HG02885 (cell line): Measurements from ENCODE around the gene CLEC18A.
"Not testable (repeated sequence)": the region's sequence is repeated elsewhere in the genome, so short reads cannot be mapped to it uniquely, and the experiment has no call there.

Source experiments
- ATAC-seq: cut with Tn5 transposase; IDR thresholded peaks from one replicate; pipeline ENCODE4 v1.9.1; 2021; ENCODE audit warnings: mild to moderate bottlenecking; ENCODE audit not compliant: unreplicated experiment, poor library complexity

The CLEC18A gene

DNA sequence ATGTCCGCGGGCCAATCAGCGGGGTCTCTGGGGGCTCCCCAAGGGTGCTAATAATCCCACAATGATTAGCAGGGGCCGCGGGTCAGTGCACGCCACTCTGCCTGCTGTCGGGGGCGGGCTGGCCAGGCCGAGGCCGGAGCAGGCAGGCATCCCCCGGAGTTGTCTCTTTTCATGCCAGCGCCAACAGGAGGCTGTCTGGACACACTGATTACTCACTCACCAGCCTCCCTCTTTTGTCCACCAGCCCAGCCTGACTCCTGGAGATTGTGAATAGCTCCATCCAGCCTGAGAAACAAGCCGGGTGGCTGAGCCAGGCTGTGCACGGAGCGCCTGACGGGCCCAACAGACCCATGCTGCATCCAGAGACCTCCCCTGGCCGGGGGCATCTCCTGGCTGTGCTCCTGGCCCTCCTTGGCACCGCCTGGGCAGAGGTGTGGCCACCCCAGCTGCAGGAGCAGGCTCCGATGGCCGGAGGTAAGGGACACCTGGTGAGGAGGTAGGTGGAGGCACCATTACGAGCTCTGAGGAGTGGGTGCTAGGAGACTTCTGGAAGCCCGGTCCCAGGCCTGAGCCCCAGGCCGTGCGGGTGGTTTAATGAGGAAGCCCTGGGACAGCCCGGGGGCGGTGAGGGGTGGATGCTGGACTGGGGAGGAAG, at the start of gene CLEC18A:
TSS of gene CLEC18A (plus strand) at position 318 of the 655 bp plus-strand sequence. CDS start at position 351, 33 bp downstream.
- ATAC-seq, result not testable (repeated sequence)

DNA sequence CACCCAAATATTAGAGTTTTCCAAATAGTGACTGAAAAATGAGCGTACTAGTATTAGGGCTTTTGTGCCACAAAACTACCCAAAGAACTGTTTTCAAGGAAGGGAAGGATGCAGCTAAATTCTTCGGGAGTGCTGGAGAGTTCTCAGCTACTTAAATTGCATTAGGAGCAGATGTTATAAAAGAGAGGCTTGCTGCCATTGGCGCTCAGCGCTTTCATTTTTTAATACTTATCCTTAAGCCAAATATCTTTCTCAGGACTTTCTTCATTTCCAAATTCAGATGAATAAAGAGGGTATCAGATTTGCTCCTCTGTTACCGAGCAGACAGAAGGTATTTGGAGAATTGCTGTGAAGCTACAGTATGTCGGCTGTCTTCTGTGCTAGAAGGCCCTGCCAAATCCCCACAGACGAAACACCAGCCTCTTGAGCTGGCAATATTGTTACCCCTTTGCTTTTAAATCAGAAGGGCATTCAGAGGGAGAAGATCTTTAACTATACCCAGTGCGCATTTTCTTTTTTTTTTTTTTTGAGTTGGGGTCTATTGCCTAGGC, 47.2 kb upstream of the CLEC18A start:
- no peak for ATAC-seq

DNA sequence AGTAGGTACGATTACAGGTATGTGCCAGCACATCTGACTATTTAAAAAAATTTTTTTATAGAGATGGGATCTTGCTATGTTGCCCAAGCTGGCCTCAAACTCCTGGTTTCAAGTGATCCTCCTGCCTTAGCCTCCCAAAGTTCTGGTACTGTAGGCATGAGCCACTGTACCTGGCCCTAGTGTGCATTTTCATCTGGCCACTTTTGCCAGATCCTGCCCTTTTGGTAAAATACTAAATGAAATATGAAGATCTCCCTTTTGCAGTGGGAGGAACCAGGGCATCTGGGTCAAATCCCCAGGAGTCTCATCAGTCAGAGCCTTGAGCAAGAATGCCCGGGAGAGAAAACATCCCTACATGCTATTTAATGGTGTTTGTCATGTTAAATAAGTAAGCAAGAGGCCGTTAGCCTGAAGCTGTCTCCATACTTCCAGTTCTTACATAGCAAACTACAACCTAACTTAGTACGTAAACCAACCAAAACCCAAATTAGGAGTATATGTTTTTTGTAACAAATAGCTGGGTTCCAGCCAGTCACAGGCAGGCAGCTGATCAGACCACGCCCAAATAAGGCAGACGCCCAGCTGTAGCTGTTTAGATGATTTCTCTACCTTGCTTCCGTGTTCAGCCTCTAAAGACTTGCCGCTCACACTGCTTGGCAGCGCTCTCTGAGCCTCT, 46.5 kb upstream of the CLEC18A start:
- no peak for ATAC-seq

DNA sequence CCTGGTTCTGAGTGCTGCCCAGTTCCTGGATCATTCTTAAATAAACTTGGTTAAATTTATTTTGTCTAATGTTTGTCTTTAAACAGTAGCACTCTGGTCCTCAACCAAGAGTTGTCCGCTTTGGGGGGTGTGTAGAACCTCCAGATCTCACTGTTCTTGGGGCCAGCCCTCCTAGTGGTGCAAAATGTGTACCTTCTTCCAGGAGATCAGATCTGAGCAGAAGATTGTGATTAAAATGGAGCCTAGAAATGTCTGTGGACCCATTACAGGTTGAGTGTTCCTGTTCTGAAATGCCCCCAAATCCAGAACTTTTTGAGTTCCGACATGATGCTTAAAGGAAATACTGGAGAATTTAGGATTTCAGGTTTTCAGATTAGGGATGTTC, 46.0 kb upstream of the CLEC18A start:
- ATAC-seq, result no peak

DNA sequence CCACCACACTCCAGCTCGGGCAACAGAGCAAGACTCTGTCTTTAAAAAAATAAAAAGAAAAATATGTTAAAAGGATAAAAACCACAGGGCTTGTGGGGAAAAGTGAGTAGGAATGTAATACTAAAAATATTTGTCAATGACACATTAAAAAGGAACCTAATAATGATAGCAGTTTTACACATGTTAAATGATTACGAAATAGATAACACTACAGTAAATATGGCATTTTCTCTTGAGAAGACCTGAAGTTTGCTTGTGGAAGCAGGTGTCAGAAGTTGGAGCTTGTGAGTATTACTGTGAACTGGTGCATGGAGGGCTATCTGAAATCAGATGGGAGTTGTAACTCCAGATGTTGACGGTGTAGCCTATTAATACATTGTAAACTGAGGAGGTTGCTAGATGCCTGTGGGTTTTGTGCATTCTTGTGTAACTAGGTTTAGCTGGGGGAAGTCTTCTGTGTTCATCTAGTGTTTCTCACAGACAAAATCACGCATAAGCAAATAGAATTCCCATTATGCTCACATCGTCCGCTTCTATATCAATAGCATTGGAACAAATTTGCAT, 44.2 kb upstream of the CLEC18A start:
- ATAC-seq, result no peak

DNA sequence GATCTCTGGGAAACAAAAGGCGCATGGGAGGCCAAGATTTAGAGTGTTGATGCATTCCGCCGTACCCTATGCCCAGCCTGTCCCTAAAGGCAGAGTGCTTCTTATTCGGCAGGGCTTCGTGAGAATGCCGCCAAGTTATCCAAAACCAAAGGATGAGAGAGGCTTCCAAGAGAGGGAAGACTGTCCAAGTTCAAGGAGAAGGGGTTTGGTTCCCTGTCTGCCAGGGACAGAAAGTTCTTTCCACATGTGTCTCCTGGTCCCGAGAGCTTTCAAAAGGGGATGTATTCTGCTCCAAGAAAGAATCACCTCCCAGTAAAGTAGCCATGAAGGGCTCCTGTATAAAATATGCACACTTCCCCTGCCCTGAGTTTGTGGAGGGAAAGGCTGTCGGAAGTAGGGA, 42.1 kb upstream of the CLEC18A start:
- ATAC-seq, result no peak

DNA sequence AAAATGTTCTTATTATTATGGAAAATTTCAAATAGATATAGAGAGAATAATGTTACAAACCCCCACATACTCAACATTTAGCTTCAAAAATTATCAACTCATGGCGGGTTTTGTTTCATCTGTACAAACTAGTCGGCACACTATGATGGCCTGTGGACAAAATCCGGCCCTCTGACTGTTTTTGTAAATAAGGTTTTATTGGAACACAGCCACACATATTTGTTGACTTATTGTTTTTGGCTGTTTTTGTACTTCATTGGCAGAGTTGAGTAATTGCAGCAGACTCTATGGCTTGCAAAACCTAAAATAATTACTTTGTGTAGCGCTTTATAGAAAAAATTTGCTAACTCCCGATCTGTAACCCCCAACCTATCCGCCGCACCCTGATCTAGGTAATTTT, 41.4 kb upstream of the CLEC18A start:
- ATAC-seq, result no peak

DNA sequence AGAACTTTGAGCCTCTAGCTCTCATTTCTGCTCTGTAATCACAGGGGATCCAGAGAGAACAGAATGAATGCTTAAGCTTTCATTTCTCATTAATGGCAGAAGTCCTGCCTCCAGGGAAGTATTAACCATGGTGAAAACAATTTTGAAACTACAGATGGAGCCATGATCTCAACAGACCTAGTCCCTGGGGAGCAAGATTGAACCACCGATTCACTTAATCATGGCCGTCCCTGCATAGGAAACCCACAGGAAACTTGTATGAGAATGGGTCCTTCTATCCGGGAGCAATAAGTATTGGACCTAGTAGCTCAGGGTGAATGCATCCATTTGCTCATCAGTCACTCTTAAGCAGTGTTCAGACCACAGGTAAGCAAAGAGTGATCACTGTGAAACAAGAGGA, 40.2 kb upstream of the CLEC18A start:
- ATAC-seq, result no peak

DNA sequence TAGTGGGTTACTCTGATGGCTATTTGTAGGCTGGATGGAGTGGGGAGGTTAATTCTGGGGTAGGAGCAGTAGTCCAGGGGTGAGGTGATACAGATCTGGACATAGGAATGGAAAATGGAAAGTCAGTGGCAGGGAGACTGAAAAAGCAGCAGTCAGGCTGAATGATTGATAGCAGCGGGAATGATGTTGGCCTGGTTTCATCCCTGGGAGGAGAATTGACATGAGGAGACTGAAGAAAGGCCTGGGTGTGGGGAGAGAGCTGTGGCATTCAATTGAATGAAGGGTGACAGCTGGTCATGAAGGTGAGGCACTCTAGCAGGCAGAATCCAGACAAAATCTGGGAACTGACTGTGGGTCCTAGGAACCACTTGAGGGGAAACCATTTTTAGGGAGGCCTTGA, 34.7 kb upstream of the CLEC18A start:
- no peak for ATAC-seq

DNA sequence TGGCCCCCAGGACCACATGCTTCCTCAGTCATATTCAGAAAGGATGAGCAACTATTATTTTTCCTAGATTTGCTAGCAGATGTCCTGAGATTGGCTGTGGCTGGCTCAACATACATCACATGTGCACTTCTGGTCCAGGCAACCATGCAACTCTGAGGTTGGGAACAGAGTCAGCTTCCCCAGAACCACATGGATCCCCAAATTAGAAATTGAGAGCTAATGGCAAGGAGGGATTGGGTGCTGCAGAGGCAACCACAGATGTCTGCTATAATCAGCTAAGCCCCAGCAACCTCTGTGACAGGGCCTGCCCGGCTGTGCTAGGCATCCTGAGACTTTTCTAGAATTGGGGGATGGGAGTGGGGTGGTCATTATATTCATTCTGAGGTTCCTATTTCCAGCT, 33.8 kb upstream of the CLEC18A start:
- ATAC-seq, result no peak

DNA sequence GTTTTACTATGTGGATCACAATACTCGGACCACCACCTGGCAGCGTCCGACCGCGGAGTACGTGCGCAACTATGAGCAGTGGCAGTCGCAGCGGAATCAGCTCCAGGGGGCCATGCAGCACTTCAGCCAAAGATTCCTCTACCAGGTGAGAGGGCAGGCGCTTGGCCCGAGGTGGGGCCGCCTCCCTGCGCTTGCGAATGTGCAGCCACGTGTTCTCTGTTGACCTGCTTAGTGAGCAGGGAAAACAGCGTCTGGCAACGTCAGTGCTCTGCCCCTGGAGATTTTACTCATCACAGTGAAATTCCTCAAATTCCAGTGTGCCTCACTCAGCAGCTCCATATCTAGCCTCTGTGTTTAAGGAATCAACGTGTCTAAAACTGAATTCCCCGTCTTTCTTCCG, 33.4 kb upstream of the CLEC18A start:
- no peak for ATAC-seq

DNA sequence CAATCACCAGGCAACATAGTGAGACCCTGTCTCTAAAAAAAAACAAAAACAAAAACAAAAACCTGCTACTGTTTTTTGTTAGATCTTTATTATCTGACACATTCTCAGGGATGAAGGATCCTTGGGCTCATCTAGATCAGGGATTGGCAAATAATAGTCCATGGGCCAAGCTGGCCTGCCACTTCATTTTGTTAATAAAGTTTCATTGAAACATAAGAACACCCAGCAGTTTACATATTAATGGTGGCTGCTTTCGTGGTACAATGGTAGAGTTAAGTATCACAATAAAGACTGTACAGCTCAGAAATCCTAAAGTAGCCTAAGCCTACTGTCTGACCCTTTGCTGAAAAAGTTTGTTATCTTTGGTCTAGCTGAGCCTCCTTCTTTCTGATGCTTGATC, 32.9 kb upstream of the CLEC18A start:
- no peak for ATAC-seq

DNA sequence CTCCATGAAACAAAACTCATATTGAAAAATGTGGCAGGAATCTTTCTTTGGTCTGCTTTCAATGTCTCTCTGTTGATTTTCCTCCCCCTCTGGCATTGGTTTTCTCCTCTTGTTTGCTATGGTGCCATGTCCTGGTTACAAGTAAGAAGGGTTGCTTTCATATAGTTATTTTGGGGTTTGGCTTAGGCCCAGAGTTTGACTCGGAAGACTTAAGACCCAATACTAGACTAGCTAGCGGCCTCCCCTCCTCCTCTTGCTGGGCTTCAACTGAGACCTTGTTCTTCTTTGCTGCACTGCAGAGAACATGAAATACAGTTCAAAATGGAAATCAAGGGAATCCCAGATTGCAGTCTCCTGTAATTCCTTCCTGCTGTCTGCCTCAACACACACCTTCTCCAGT, 30.0 kb upstream of the CLEC18A start:
- ATAC-seq, result no peak

DNA sequence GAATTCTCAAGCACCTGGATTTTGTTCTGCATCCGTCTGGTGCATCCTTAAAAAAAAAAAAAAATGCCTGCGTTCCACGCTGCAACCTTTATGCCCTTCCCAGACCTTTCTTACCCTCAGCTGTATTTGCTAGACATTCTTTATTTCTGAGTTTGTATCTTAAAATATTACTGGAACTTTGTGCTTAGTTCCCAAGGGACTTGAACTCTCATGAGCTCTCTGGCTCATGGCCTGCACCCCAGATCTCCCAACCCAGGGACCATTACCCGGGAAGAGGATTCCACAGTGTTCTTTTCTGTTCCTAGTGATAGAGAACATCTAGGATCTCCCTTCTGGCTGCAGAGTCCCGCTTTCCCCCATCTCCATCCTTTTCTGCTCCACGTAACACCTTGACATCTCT, 28.9 kb upstream of the CLEC18A start:
- ATAC-seq, result no peak

DNA sequence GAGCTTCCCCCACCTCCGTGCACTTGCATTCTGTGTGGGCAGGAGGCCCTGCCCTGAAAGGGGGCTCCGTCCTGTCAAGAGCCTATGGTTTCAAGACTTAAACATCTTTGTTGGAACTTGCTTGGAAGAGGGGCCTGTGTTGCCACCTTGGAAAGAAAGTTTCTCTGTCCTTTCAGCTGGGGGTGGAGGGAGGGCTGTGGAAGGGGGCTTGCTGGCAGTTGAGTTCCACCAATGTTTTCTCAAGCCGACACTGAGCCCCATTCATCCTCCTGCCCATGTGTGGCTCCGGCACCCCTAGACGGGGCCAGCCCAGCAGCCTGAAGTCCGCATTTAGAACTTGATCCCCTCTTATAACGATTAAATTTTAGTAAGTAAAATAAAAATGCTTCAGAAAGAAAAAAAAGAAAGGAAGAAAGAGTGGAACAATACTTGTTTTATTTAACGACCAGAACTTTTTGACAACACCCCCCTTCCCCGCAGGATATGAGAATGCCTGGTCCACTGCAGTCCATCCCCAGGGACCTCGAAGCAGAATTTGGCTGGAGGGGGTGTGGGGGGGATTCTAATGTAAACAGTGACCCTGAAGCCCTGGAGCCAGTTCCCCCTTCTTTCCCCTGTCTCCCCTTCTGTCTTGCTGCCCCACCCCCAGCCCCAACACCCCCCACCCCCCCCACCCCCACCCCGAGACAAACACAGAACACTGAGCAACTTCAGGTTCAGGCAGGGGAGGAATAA, 26.9 kb upstream of the CLEC18A start:
- no peak for ATAC-seq

DNA sequence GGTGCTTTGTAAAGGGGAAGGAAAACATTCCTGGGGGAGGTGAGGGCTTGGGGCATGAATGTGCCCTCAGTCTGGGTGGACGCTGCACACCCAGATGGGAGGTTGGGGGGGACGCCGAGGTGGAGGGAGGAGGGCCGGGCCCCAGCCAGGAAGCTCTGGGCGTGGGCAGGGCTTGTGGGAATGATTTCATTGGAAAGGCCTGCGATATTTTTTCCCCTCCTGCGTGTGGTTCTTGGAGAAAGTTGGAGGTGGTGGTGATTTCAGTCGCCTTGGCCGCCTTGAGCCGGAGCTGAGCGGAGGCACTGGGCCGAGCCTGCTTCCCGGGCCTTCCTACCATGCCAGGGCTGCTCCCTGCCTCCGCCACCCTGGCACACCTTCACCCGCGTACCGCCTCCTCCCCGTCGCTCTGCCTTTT, 26.4 kb upstream of the CLEC18A start:
- ATAC-seq, result no peak

DNA sequence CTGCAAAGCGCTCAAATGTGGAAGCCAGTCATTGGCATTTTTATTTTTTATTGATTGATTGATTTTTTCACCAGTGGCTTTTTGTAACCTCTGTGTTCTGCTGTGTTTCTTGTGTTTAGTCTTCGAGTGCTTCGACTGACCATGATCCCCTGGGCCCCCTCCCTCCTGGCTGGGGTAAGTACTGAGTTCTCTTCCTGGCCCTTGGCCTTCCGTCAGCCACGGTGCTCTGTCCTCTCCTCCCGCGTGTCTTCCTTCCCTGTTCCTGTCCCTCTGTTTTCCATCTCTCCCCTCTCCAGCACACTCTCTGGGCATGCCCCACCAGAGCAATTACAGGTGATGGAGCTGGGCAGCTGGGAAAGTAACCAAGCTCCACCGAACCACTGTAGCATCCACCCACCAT, 25.8 kb upstream of the CLEC18A start:
- no peak for ATAC-seq

DNA sequence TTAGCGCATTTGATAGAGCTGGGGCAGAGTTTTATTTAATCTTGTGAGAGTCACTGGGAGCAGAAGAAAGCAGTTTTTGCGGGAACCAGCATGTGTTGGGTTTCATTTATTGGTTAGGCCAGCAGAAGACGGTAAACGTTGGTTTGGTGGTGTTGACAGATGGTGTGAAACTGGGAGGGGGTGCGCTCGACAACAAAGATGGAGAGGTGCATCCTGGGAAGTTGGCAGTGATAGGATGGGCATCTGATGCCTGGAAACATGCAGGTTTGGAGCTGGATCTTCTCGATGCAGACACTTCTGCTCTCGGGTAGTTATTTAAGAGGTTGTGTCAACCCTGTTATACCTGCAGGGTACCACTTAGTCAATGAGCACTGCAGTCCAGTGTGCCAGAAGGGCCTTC, 24.9 kb upstream of the CLEC18A start:
- no peak for ATAC-seq

DNA sequence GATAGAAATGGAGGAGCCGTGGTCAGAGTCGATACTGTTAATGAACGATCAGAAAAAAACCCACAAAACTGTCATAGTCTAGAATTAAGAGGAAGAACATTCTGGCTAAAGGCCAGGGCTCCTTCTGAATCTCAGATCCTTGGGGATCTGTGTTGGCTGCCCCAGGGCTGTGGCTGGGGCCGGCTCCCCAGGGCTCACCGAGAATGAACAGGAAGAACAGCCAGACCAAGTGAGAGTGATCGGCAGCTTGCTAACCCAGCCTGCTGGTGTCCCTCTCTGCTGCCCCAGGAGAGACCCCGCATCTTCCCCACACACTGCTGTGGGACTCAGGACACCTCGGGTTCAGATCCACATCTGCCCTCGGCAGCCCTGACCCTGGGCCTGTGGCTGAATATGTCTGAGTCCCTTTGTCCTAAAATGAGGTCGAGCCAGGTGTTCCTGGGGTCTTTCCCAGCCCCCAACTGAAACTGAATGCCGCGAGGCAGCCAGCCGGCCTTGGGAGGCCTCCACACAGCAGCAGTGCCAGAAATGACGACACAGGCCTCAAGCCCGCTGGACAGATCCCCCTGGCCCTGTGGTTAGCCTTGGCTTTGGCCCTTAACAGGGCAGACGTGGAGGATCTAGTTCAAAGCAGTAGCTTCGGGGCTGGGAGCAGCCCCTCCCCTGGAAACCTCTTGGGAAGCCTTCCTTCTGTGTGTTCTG, 23.9 kb upstream of the CLEC18A start:
- ATAC-seq, result no peak

DNA sequence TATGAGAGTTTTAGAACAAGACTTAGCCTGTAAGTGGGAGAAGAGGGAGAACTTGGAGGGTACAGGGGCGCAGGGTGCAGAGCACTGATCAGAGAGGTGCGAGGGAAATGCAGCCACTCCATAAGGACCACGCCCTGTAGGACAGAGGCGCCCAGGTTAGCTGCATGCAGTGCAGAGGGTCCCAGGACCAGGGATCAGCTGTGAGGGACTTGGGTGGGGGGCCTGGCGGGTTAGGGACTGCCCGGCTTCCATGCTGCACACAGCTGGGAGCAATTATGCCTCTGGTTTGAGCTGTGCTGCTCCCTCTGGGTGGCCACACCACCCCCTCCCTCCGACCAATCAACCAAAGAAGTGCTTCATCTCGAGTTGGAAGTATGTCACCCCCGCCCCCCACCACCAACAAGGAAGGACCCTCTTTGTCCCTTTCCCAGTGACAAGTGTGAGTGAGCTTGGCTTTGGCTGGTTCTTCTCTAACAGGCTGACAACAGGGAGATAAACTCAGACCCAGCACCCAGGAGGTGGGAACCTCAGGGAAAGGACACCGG, 22.2 kb upstream of the CLEC18A start:
- no peak for ATAC-seq
